Activated naive CD8-positive, alpha-beta T cell treated with anti-CD3 and anti-CD28 coated beads, Interleukin-2, amount 10 ng/mL, durations not matched to agents 7 days and 5 days (primary cell): ENCODE data around the gene CCN6. TPM values are rescaled to one million over a fixed set of nuclear protein-coding genes. Genes with fewer than 3 reads are reported as not detected.

ENCODE experiments used
- ATAC-seq: fragments of 150-1000 bp; cut with Tn5 transposase; one replicate; pipeline ENCODE4 v1.10.0; 2021; ENCODE audit warnings: low read depth, moderate library complexity
- POLR2A ChIA-PET: fragments of 350-600 bp; sonication (Branson Sonifier 250); formaldehyde crosslinking; loops from one replicate; lab custom pipeline; 2021; ENCODE audit warnings: antibody characterized with exemption; lab: Charles Lee
- DNase-seq: peaks from one replicate; pipeline ENCODE4 v3.0.0; 2021
- H3K27ac Mint-ChIP-seq: one replicate; pipeline ENCODE4 v1.8.0; 2022; ENCODE audit warnings: mild to moderate bottlenecking, mixed read lengths
- H3K27me3 Mint-ChIP-seq: one replicate; pipeline ENCODE4 v1.8.0; 2022; ENCODE audit warnings: mild to moderate bottlenecking, moderate library complexity, mixed read lengths
- H3K36me3 Mint-ChIP-seq: one replicate; pipeline ENCODE4 v1.8.0; 2021; ENCODE audit warnings: mild to moderate bottlenecking, mixed read lengths
- H3K4me1 Mint-ChIP-seq: one replicate; pipeline ENCODE4 v1.8.0; 2021; ENCODE audit warnings: mixed read lengths
- H3K4me3 Mint-ChIP-seq: one replicate; pipeline ENCODE4 v1.8.0; 2022; ENCODE audit warnings: mild to moderate bottlenecking, moderate library complexity, mixed read lengths
- H3K9me3 Mint-ChIP-seq: one replicate; pipeline ENCODE4 v1.8.0; 2021; ENCODE audit warnings: mixed read lengths
- total RNA-seq, 2 experiments: library from RNA; stranded (reverse); gene quantifications; one replicate each; pipeline ENCODE4 v1.2.3, GENCODE V29; 2021

The CCN6 gene
- total RNA-seq, 2 experiments from 2014 or later = not detected

DNA sequence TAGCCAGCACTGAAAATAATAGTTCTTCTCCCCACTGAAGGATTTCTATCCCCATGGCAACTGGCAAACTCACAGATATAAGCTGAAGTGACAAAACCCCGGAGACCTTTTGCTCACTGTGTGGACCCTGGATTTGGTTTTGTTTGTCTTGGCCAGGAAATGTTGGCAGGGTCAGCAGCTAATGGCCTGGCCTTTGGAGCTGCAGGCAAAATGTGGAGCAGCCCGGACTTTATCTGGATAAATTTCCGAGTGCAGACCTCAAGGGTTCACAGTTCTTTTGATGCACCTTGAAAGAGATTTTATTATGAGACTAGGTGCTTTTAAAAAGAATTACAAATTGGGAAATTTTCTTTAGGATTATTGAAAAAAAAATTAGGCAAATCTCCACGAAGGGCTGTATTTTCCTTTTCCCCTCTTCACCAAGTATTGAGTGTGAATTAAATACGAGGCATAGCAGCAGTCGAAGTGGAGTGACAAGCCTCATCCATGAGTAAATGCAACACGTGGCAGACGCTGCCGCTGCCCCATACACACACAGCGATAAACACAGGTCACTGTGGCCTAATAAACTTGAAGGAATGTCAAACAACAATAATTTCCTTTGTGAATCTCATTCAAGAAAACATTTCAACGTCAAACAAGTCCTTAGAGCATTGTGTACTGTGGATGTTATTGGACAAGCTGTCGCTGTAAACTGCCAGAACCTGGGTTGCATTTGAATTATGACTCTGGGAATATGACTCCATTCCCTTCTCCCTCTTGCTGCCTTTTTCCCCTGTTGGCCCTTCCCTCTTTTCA lies 35.1 kb upstream of the CCN6 start:
- no peak overlapping the region for H3K27ac Mint-ChIP-seq
- ATAC-seq (no peak), DNase-seq (no peak)
- no peaks in the 10 kb centered on the region for H3K9me3 Mint-ChIP-seq
- POLR2A ChIA-PET = no interaction called here
- peaks cover 8% of the 10 kb centered on the region for H3K4me1 Mint-ChIP-seq
- H3K36me3 Mint-ChIP-seq = no peaks in the 10 kb centered on the region
- no peak overlapping the region for H3K4me3 Mint-ChIP-seq
- no peaks in the 10 kb centered on the region for H3K27me3 Mint-ChIP-seq

DNA sequence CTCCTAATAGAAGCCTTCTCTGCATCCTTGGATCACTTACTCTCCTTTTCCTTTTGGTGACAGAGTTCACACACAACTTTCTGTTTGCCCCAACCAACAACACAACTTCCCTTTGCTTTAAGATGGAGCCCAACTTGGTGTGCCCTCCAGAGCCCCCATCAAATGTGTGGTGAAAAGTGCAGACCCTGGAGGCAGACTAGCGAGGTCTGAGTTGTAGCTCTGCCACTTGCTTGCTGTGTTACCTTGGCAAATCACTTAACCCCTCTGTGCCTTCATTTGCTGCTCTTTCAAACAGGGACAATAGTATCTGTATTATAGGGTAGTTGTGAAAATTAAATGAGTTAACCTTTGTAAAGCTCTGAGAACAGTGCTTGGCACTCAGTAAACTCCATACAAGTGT lies 34.3 kb upstream of the CCN6 start:
- Mint-ChIP-seq H3K4me1 (peaks cover 8% of the 10 kb centered on the region), H3K27me3 (no peaks in the 10 kb centered on the region)

DNA sequence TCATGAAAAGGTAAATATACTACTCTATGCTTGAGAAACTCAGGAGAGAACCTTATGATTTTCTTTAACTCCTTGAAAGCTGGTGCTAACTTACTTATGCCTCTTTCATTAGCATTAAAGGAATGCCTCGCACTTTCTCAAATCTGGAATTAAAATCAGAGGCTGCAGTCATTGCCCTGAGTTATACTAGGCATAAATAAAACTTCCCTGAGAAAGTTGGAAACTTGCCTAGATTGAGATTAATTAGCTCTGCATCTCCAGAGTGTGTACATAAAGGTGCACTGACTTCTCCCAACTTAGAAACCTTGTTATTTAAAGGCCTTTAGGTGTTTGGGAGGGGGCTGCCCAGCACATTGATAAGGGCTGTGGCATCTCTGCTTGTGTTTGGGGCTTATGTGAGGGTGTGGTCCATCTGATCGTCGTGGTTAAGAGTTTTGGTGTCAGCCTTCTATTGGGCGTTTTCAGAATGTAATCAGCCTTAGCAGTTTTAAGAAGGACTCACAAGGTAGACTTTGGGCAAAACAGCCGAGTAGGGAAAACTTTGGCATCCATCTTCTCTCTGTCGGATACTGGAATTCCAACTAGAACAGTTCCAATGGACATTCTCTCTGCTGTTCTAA lies 32.1 kb upstream of the CCN6 start:
- Mint-ChIP-seq H3K36me3 (peaks cover 9% of the 10 kb centered on the region), H3K4me3 (no peak overlapping the region), H3K9me3 (peaks cover 9% of the 10 kb centered on the region), H3K4me1 (peaks cover 1% of the 10 kb centered on the region), H3K27ac (no peak overlapping the region), H3K27me3 (no peaks in the 10 kb centered on the region)
- no peak for ATAC-seq
- POLR2A ChIA-PET = no interaction called here
- no peak for DNase-seq

More for the DNA sequence above, 34.3 kb upstream of the CCN6 start:
- peaks cover 6% of the 10 kb centered on the region for H3K9me3 Mint-ChIP-seq
- H3K36me3 Mint-ChIP-seq = peaks cover 6% of the 10 kb centered on the region
- POLR2A ChIA-PET = no interaction called here
- ATAC-seq (no peak), DNase-seq (no peak)
- no peak overlapping the region for H3K27ac Mint-ChIP-seq
- no peak overlapping the region for H3K4me3 Mint-ChIP-seq

DNA sequence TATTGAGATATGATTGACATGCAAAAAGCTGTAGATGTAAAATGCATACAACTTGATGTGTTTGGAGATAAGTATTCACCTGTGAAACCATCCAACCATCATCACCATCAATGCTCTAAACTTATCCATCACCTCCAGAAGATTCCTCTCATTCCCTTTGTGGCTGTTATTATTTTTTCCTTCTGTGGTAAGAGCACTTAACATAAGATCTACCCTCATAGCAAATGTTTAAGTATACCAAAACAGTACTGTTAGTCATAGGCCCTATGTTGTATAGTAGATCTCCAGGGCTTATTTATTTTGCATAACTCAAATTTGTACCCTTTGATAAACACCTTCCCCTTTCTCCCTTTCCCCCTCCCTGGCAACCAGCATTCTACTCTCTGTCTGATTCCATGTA lies 31.2 kb upstream of the CCN6 start:
- ATAC-seq (no peak), DNase-seq (no peak)
- Mint-ChIP-seq H3K4me1 (peaks cover 9% of the 10 kb centered on the region), H3K27ac (no peak overlapping the region), H3K4me3 (no peak overlapping the region), H3K9me3 (peaks cover 9% of the 10 kb centered on the region), H3K27me3 (no peaks in the 10 kb centered on the region), H3K36me3 (peaks cover 9% of the 10 kb centered on the region)
- POLR2A ChIA-PET = interaction anchor here (0.7 kb wide), 1 partner anchor 17 kb away, joined by 3 read pairs; no protein-coding TSS in a partner anchor

DNA sequence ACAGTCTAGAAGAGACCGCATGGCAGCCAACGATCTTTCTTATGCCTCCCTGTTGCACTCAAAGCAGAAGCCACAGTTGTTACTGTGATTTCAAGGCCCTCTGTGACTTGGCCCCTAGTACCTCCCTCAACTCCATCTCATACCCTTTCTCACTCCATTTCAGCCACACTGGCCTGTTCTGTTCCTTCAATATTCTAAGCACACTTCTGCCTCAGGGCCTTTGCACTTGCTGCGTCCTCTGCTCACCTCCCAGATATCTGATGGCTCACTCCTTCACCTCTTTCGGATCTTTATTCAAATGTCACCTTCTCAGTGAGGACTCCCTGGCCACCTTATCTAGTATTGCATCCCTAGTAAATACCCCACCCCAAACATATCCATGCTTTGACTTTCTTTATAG lies 29.4 kb upstream of the CCN6 start:
- POLR2A ChIA-PET = no interaction called here
- DNase-seq (no peak), ATAC-seq (no peak)
- Mint-ChIP-seq H3K9me3 (peaks cover 9% of the 10 kb centered on the region), H3K27ac (no peak overlapping the region), H3K27me3 (no peaks in the 10 kb centered on the region), H3K4me1 (peaks cover 25% of the 10 kb centered on the region), H3K36me3 (peaks cover 9% of the 10 kb centered on the region), H3K4me3 (no peak overlapping the region)

DNA sequence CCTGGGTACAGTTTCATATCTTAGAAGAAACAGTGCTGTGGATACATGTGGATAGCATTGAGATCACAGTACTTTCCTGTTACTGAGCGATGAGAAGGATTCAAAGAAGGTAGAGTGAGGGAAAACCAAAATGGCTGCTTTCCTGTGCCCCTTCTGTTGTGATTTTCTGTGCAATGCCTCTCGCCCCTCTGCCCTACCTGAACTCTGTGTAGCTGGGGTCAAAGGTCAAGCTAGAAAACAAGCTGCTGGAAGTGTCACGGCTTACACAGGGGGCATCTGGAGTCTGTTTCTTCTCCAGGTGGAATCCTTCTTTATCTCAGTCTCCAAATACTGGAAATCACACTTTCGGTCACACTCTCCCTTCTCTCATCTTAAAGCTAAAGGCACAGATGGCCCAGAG lies 27.0 kb upstream of the CCN6 start:
- no peak for ATAC-seq
- Mint-ChIP-seq H3K4me3 (no peak overlapping the region), H3K27me3 (no peaks in the 10 kb centered on the region), H3K9me3 (peaks cover 9% of the 10 kb centered on the region), H3K27ac (peak overlapping the region; percentile 81), H3K36me3 (peaks cover 9% of the 10 kb centered on the region), H3K4me1 (peaks cover 27% of the 10 kb centered on the region)
- POLR2A ChIA-PET = no interaction called here
- no peak for DNase-seq

DNA sequence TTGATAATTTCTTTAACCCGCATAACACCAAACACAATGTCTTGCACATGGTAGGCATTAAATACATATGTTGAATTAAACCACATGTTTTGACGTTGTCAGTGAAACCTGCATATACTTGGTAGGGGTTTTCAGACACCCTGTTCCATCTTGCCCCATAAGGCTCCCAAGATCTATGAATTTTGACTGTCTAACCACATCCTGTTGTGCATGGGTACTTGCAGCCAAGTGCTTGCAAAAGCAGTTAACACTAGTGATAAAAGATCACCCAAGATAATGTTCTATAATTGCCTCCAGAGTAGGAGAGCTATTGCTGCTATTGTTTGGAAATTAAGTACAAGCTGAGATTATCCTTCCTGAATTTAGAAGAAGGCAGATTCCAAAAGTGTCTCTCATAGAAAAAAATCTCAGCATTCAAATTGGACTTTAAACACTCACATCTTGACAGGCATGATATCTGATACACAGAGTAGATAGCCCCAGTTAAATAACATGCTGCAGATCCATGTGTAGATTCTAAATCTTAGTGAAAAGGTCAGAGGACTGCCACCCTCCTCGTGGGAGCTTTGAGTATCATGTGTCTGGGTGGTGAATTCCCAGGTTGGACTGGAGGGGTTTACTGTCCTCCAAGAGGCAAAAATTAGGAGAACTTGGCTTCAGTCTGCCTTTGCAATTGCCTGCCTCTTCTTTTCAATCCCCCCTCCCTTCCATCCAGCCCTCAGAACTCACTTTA lies 25.8 kb upstream of the CCN6 start:
- H3K4me3 Mint-ChIP-seq = peak overlapping the region; percentile 48
- peaks cover 27% of the 10 kb centered on the region for H3K4me1 Mint-ChIP-seq
- ATAC-seq = peak; percentile 97
- H3K27me3 Mint-ChIP-seq = no peaks in the 10 kb centered on the region
- H3K27ac Mint-ChIP-seq = peak overlapping the region; percentile 81
- POLR2A ChIA-PET = interaction anchor here (1.0 to 1.4 kb wide), 2 partner anchors 12 to 423 kb away, joined by 3 to 5 read pairs; partner anchors contain the start of gene TRAF3IP2
- peaks cover 9% of the 10 kb centered on the region for H3K36me3 Mint-ChIP-seq
- no peak for DNase-seq
- peaks cover 9% of the 10 kb centered on the region for H3K9me3 Mint-ChIP-seq

DNA sequence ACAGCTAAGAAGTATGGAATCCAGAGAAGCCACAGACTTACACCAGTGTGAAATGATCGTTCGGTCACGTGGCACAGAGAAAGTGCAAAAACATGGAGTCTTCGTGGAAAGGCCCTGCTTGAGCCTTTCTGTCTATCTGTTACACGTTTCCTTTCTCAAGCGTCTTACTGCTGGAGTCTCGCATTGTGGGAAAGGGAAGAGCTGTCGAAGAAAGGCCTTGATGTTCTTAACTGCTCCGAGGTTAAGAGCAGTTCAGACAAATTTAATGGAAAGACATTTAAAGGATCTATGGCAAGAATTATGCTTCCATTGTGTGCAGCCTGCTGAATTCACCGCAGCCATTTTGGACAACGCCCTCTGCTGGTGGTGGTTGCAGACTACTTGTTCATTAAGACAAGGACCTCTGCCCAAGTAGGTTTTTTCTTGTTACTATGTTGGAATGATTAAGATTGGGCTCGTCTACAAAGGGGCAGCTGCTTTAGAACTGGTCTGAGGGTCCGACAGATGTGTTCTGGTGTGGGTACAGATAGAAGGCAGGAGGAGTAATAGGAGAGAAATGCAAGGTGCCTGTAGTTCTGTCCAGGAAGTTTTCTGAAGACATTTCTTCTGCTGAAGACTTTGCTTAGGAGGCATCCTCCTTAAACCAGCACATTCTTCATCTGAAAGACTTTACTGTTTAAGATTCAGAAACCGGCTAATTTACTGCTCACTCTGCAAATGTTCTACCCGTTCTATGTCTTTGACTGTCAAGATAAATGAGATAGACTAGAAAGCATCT lies 24.7 kb upstream of the CCN6 start:
- H3K36me3 Mint-ChIP-seq = peaks cover 7% of the 10 kb centered on the region
- ATAC-seq (no peak), DNase-seq (peak; percentile 66)
- peaks cover 32% of the 10 kb centered on the region for H3K4me1 Mint-ChIP-seq
- H3K27ac Mint-ChIP-seq = peak overlapping the region; percentile 81
- no peaks in the 10 kb centered on the region for H3K27me3 Mint-ChIP-seq
- H3K4me3 Mint-ChIP-seq = peak overlapping the region; percentile 18
- POLR2A ChIA-PET = interaction anchor here (1.4 kb wide), 1 partner anchor 11 kb away, joined by 5 read pairs; no protein-coding TSS in a partner anchor
- peaks cover 7% of the 10 kb centered on the region for H3K9me3 Mint-ChIP-seq

DNA sequence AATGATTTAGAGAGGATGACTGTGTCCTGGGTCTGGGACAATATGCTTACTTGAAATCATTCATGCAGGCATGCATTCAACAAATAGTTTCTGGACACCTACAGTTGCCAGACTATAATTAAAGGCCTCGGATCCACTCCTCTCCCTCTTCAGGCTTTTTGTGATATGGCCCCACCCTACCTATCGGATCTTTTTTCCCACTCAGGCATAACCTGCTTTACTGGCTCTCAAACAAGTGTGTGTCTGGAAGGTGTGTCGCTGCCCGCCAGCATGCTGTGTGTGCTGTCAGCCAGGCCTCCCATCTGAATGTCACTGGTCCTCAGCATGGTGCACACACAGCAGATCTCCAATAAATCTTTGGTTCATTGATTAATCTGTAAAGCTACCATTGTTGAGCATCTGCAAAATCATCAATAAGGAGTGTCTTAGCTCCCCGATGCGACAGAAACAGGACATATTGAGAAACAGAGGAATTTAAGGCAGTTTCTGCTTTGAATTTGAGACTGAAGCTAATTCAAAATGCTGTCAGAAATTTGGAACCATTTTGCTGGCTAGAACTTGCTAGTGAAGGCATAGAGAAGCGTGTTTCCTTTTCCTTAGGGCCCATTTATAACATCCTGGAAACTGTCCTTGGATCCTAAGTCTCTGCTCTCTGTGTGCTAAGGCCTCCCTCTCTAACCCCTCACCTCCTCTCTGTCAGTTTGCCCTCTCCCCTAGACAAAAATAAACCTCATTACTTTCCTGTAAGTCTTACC lies 23.5 kb upstream of the CCN6 start:
- POLR2A ChIA-PET = no interaction called here
- peaks cover 1% of the 10 kb centered on the region for H3K36me3 Mint-ChIP-seq
- no peak overlapping the region for H3K4me3 Mint-ChIP-seq
- H3K27me3 Mint-ChIP-seq = no peaks in the 10 kb centered on the region
- ATAC-seq (no peak), DNase-seq (no peak)
- peaks cover 36% of the 10 kb centered on the region for H3K4me1 Mint-ChIP-seq
- H3K9me3 Mint-ChIP-seq = peaks cover 1% of the 10 kb centered on the region
- H3K27ac Mint-ChIP-seq = peak overlapping the region; percentile 15

DNA sequence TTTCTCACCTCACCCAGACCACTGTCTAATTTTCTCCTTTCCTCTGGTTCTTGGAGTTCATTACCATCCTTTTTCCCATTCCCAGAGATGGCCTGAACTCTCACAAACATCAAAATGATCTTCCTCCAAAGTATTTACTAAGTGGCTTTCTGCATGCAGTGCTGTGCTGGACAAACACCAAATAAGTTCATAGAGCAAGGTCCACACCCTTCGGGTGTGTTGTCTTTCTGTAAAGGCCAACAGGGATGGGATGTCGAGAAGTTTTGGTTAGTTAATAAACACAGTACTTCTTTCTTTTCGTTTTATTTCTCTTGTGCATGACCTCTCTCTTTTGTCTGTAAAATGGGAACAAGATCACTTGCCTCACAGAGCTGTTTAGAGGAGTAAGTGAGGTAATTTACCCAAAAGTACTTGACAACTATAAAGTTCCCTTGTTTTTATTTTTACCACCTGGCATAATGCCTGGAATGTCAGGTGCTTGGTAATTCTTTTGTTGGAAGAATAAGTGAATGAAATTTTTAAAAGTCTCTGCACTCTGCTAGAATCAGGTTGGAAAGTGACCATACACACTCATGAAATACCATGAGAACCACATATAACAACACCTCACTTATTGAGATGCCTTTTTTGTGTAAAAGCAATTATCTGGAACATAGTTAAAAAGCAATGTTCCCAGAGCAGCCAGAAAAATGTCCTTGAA lies 22.8 kb upstream of the CCN6 start:
- DNase-seq (no peak), ATAC-seq (no peak)
- Mint-ChIP-seq H3K27me3 (no peaks in the 10 kb centered on the region), H3K9me3 (peaks cover 1% of the 10 kb centered on the region), H3K36me3 (peaks cover 1% of the 10 kb centered on the region), H3K4me1 (peaks cover 43% of the 10 kb centered on the region), H3K4me3 (no peak overlapping the region), H3K27ac (peak overlapping the region; percentile 15)
- POLR2A ChIA-PET = no interaction called here

DNA sequence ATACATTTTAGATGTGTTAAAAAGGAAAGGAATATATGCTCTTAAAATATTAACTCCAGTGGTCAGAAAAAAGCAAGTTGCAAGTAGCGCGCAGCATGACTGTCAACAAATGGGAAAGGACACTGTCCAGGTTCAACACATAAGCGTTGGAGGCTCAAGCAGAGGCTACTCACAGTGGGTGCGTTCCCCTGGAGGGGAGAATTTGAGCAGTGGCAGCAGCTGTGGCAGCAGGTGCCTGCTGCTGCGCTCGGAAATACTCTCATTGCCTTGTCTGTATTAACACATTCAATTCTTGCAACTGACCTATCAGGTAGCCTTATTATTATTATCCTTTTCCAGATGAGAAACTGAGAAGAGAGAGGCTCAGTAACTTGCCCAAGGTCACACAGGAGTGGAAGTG lies 21.9 kb upstream of the CCN6 start:
- DNase-seq = no peak
- H3K27me3 Mint-ChIP-seq = no peaks in the 10 kb centered on the region
- no peaks in the 10 kb centered on the region for H3K9me3 Mint-ChIP-seq
- H3K36me3 Mint-ChIP-seq = no peaks in the 10 kb centered on the region
- H3K4me1 Mint-ChIP-seq = peaks cover 43% of the 10 kb centered on the region
- no peak for ATAC-seq
- no peak overlapping the region for H3K4me3 Mint-ChIP-seq
- H3K27ac Mint-ChIP-seq = no peak overlapping the region
- POLR2A ChIA-PET = no interaction called here

DNA sequence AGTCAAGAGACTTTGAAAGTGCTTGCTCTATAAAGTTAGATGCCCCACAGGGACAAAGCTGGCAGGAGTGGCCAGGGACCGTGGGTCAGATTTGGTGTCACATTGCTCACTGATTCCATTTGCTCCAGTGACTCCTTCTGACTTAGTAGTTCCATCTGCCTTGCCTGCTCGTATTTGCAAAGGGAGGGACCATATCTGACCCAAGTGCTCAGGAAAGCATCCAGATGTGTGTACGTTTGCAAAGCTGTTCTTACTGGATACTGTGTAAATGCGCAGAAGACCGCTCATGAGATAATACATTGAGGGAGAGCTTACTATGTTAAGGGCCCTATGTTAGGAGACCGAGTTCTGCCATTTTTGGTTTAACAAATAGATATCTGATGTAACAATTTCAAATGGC lies 21.2 kb upstream of the CCN6 start:
- no peaks in the 10 kb centered on the region for H3K9me3 Mint-ChIP-seq
- no peak for ATAC-seq
- DNase-seq = no peak
- peaks cover 36% of the 10 kb centered on the region for H3K4me1 Mint-ChIP-seq
- H3K27me3 Mint-ChIP-seq = no peaks in the 10 kb centered on the region
- no peak overlapping the region for H3K4me3 Mint-ChIP-seq
- H3K27ac Mint-ChIP-seq = no peak overlapping the region
- POLR2A ChIA-PET = no interaction called here
- no peaks in the 10 kb centered on the region for H3K36me3 Mint-ChIP-seq
